Left kidney (tissue), 8 donors: ENCODE data around the gene GPR161. TPM values are rescaled to one million over a fixed set of nuclear protein-coding genes. Genes with fewer than 3 reads are reported as not detected.
"Not testable (repeated sequence)": the region's sequence is repeated elsewhere in the genome, so short reads cannot be mapped to it uniquely, and the experiment has no call there.

Experiments
- DNase-seq: peaks from one replicate; pipeline ENCODE4 v3.0.0-alpha.2; 2013
- long read RNA-seq, 8 donors: transcript quantifications; one replicate each; lab custom pipeline, GENCODE V29; 2026
- polyA plus RNA-seq: library from polyadenylated mRNA; unstranded; fragments of 120-200 nt; gene quantifications from one replicate; pipeline ENCODE4 v1.2.1, GENCODE V29; 2013; ENCODE audit not compliant: insufficient read length

The GPR161 gene, protein sequence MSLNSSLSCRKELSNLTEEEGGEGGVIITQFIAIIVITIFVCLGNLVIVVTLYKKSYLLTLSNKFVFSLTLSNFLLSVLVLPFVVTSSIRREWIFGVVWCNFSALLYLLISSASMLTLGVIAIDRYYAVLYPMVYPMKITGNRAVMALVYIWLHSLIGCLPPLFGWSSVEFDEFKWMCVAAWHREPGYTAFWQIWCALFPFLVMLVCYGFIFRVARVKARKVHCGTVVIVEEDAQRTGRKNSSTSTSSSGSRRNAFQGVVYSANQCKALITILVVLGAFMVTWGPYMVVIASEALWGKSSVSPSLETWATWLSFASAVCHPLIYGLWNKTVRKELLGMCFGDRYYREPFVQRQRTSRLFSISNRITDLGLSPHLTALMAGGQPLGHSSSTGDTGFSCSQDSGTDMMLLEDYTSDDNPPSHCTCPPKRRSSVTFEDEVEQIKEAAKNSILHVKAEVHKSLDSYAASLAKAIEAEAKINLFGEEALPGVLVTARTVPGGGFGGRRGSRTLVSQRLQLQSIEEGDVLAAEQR
- polyA plus RNA-seq: 21.7 TPM
- long read RNA-seq, donor 1, partial matches to known transcripts: 0 of 1 reads
- long read RNA-seq, donor 1, other reads (novel, unspliced or antisense): 0 of 1 reads
- long read RNA-seq, donor 2, partial matches to known transcripts: 0 of 2 reads
- long read RNA-seq, donor 2, other reads (novel, unspliced or antisense): 0 of 2 reads
- long read RNA-seq, donor 3, partial matches to known transcripts: 5 of 5 reads
- long read RNA-seq, donor 3, other reads (novel, unspliced or antisense): 0 of 5 reads
- long read RNA-seq, donor 4: 0 reads
- long read RNA-seq, donor 5, full-length matches to known transcripts: 1 of 1 reads
- long read RNA-seq, donor 5, partial matches to known transcripts: 0 of 1 reads
- long read RNA-seq, donor 5, other reads (novel, unspliced or antisense): 0 of 1 reads
- long read RNA-seq, donor 6, full-length matches to known transcripts: 2 of 2 reads
- long read RNA-seq, donor 6, partial matches to known transcripts: 0 of 2 reads
- long read RNA-seq, donor 6, other reads (novel, unspliced or antisense): 0 of 2 reads
- long read RNA-seq, donor 7, partial matches to known transcripts: 0 of 1 reads
- long read RNA-seq, donor 7, other reads (novel, unspliced or antisense): 0 of 1 reads
- long read RNA-seq, donor 8: 0 reads

DNA sequence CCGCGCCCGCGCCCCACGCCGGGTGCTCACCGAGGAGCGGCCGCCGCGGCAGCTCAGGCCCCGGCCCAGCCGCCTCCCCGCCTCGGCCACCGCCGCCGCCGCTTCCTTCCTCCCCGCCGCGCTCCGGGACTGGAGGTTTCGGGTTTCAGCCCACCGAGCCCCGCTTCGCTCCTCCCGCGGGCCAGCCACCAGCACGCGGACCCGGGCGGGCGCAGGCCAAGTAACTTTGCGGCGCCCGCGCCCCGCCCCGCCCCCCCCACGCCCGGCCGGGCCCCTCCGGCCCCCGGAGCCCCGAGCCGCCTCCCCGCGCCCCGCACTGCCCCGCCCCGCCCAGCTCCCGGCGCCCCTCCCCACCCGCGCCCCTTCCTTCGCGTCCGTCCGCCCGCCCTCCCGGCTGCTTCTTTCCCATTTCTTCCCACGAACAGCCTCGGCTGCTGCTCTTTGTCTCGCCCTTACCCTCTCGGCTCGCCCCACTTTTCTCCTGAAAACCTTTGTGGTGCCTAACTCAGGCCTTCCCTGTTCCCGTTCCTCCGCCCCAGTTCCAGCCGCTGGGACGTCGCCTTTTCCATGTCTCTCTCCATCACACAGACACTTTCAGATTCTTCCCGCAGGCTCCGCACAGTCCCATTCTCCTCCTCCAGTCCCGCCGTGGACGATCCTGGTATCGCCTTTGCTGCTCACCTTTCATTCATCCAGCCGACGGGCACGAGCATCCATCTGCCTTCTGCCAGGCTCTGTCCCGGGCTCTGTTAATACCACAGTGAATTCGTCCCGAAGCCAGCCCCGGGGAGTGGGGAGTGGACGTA, at the start of gene GPR161:
Gene GPR161 (minus strand): TSS at position 222 of the 806 bp plus-strand sequence. CDS start 32,080 bp downstream, outside the sequence.
- DNase-seq: peak; percentile 47

DNA sequence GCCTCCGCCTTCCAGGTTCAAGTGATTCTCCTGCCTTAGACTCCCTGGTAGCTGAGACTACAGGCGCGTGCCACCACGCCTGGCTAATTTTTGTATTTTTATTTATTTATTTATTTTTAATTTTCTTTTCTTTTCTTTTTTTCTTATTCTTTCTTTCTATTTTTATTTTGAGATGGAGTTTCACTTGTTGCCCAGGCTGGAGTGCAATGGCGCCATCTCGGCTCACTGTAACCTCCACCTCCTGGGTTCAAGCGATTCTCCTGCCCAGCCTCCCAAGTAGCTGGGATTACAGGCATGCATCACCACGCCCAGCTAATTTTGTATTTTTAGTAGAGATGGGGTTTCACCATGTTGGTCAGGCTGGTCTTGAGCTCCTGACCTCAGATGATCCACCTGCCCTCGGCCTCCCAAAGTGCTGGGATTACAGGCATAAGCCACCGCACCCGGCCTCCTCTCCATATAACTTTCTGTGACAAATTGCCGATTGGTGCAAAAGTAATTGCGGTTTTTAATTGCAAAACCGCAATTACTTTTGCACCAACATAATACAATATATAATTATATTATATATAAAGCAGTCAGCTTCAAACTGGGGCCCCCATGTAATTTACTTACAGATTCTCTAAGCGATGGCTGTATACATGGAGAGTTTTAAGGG, 44.5 kb upstream of the GPR161 start:
- not testable (repeated sequence) for DNase-seq

DNA sequence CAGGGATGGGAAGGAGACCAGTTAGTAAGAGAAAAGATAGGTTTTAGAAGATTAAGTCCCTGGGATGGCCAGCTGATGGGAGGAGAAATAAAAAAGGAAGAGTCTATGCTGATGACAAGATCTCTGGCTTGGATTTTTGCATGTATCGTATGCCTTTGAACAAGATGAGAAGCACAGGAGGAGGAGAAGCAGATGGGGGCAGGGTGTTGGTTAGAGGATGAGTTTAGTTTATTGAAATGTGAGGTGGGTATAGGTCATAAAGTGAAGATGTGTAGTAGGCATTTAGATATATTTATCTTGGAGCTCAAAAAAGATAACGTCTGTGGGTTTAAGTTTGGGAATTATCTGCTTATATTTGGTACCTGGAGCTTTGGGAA, 43.4 kb upstream of the GPR161 start:
- no peak for DNase-seq

DNA sequence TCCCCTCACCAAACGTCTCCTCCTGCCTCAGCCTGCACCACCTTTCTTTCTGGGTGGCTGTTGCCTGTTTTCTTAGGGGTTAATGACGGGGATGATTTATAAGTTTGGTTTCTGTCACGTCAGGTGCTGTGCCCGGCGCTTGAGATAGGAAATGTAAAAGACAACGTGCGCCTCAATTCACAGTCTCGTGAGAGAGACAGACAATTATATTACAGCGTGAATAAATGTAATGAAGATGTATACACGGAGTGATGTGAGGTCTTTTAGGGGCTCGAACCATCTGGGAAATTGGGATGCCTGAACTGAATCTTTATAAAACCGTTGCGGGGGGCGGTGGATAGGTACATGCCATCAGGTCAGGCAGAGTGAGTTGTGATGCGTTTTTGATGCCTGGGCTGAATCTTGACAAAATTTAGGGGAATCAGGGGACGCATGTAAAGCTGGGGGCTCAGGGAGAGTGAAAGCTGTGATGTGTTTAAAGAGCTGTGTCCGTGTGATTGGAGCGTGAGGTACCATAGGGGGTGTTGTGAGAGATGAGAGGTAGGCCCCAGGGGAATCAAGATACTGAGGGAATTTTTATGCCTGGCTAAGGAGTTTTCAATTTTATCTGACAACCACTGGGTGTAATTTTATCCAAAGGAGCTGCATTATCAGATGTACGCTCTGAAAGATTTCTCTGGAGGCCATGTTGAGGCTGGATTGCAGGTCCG, 42.9 kb upstream of the GPR161 start:
- DNase-seq: peak; percentile 14

DNA sequence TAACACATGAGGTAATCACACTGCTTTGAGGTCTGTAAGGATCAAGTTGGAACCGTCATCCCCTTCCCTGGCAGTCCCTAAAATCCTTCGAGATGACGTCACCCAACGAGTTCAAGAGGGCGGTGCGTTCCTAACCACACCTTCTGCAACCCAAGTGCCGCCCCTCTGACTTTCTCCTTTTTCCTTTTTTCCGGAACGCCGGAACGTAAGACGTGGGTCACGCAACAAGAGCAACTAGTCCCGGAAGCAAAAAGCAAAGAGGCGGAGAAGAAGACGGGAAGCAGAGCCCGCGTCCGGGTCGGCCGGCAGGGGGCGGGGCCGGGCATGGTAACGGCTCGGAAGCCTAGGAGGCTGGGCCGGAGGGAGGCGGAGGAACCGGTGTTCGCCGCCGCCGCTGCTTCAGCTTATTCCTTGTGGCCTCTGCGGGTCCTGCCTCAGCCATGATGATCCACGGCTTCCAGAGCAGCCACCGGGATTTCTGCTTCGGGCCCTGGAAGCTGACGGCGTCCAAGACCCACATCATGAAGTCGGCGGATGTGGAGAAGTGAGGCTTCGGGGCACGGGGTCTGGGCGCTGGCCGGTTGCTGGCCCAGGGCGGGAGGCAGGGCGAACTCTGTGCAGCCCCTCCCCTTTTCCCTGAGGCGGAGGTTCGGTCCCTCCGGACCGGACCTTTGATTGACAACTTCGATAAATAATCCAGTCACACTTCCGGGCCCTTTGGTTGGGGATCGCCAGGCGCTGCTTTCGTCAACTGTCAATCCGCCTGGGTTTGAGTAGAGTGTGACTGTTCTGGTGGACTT, 42.1 kb upstream of the GPR161 start, which contains the start of gene TIPRL:
Gene TIPRL (plus strand): TSS at position 325 of the 800 bp plus-strand sequence. CDS start 116 bp downstream, at position 441.
- DNase-seq: peak; percentile 97

DNA sequence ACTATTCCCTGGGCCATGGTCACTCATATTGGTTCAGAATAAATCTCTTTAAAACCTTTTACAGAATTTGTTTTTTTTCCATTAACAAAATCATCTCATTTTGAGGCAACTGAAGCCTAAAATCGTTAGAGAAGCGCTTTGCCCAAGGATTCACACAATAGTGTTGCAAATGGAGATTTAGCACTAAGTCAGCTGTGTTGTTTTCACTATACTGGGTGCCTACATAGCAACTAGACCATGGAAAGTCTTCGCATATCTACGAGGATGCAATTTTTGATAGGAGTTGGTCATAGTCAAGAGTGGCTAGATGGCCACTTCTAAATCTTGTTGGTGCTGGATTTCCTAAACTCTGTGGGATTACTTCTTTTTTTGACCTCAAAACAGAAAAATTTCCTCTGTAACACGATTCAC, 41.5 kb upstream of the GPR161 start:
- no peak for DNase-seq

DNA sequence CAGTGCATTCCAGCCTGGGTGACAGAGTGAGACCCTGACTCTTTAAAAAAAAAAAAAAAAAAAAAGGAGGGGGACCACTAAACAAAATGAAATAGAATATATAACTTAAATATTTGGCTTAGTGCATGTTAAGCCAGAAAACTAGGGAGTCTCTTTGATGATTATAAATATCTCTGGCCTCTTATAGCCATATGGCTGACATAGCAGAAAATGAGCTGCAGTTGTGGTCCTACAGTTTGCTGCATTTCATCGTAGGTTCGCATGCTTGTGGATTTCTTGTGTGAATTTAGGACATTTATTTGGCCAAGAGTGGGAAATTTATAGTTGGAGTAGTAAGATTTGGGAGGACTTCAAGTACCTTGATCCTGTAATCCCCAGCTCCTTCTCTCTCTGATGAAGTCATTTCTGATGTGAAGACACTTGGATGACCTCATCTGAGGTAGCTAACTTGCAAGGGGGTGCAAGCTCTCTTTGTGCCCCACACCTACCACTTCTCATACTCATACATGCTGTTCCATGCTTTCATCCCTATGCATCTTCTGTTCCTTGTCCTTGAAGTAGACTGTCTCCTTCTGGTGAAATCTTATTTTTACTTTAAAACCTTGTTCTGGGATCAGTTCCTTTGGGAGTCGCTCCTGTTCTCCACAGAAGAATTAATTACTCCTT, 35.7 kb upstream of the GPR161 start:
- DNase-seq: no peak

DNA sequence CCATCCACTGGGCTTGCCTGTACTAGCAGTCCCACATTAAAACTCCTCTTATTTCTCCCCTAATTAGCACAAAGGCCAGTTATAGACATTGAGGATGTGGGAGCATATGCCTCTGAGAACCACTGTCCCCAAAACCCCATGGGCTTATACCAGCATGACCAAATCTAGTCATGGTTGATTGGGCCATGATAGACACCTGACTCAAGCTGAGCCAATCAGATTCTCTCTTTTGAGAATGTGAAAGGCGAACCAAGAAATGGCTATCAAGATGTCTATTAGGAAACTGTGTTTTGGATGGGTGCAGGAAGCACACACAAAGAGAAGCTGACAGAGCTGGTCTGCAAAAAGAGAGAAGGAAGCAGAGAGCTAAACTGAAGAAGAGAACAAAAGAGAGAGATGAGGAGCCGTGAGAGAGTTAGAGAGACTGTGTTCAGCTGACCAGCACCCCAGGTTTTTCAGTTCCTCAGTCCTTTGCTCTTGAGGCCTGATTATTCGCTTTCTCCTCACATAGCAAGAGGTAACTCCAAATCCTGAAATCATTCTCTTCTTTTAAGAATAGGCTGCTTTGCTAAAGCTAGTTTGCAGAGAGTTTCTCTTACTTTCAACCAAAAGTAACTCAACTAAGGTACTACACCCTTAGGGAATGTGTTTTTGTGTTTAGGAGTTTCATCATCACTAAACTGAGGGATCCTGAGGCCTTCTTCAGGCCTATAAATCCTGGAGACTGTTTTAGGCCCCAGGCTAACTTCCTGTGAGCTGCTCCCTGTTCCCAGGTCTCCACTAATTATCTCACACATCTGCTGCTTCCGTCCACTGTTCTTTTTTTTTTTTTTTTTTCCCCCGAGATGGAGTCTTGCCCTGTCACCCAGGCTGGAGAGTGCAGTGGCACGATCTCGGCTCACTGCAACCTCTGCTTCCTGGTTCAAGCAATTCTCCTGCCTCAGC, 34.1 kb upstream of the GPR161 start:
- DNase-seq: no peak

DNA sequence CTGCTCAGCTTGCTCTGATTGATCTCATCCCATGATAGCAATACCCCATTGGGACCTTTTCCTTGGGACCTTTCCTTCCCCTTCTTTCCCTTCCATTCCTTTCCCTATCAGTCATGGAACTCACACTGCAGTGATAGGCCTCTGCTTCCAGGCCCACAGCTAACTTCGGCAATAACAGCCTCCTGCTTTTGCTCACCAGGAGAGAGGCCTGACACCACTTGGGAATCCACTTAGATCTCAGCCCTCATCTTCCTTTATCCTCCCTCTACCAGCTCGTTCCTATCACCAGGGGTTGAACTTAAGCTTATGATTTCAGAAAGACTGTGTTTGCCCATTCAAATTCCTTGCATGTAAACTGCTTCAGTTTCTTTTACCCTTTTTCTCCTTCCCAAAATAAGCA, 31.1 kb upstream of the GPR161 start:
- DNase-seq: no peak

DNA sequence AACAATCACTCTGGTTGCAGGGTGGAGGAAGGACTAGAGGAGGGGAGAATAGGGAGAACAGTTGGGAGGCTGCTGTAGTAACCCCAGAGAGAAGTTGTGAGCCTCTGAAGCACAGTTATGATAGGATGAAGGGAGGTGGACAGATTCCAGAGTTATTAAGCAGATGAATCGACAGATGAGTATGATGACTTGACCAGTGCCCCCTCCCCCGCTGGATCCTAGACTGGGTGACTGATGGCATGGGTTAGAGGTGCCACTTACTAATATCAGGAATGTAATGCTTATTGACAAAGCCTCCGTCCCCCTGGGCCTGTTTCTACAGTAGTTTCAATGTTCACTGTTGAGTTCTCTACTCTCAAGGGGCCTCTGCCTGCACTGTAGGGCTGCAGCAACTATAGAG, 28.0 kb upstream of the GPR161 start:
- DNase-seq: no peak

DNA sequence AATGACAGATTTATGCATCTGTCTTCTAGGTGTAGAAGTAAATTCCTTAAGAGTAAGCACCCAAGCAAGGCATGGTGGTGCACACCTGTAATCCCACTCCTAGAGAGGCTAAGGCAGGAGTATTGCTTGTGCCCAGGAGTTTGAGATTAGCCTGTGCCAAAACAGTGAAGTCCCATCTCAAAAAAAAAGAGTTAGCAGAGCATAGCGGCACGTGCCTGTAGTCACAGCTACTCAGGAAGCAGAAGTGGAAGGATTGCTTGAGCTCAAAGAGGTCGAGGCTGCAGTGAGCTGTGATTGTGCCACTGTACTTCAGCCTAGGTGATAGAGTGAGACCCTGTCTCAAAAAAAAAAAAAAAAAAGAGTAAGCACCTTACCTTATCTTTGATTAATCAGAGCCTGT, 26.9 kb upstream of the GPR161 start:
- no peak for DNase-seq

DNA sequence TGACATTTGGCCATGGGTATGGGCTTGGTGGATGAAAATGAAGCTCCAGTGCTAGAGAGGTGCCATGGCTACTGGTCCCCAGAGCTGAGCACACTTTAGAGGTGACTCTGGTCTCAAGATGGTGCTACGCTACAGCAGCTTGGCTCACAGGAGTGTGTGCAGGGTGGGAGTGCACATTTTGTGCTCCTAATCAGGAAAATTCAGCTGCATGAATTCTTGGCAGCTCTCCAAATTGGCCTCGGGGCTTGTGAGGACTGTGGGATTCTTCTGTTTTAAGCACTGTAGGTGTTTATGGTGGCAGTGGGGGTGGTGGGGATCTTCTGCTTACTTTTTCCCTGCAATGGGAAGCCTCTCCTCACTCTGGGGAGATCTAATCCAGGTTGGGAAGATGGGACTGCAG, 24.7 kb upstream of the GPR161 start:
- DNase-seq: no peak

DNA sequence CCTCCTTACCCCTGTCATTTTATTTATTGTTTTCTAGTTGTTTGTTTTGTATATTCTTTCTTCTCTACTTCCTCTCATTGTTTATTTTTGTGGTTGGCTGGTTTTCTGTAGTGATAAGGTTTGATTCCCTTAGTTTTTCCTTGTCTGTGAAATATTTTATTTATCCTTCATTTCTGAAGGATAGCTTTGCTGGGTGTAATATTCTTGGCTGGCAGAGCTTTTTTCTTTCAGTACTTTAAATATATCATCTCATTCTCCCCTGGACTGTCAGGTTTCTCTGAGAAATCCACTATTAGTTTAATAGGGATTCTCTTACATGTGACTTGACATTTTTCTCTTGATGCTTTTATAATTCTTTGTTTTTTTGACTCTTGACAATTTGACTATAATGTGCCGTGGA, 23.2 kb upstream of the GPR161 start:
- DNase-seq: no peak

DNA sequence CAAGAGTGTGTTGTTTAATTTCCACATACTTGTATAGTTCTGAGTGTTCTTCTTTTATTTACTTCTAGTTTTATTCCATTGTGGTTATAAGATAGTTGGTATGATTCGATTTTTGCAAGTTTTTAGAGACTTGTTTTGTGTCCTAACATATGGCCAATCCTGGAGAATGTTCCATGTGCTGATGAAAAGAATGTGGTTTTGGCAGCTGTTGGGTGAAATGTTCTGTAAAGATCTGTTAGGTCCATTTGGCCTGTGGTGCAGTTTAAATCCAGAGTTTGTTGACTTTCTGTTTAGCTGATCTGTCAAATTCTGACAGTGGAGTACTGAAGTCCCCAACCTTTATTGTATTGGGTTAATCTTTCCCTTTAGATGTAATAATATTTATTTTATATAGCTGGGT, 22.5 kb upstream of the GPR161 start:
- no peak for DNase-seq

DNA sequence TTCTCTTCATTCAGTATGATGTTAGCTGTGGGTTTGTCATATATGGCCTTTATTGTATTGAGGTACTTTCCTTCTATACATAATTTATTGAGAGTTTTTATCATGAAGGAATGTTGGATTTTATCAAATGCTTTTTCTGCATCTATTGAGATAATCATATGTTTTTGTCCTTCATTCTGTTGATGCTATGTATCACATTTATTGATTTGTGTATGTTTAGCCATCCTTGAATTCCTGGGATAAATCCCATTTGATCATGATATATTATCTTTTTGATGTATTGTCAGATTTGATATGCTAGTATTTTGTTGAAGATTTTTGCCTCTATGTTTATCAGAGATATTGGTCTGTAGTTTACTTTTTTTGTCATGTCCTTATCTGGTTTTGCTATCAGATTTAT, 20.9 kb upstream of the GPR161 start:
- DNase-seq: no peak

DNA sequence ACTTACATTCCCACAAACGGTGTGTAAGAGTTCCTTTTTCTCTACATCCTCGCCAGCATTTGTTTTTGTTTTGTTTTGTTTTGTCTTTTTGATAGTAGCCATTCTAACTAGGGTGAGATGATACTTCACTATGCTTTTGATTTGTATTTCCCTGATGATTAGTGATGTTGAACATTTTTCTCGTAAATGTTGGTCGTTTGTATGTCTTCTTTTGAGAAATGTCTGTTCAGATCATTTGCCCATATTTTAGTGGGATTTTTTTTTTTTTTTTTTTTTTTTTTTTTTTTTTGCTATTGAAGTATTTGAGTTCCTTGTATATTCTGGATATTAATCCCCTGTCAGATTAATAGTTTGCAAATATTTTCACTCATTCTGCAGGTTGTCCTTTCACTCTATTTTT, 19.2 kb upstream of the GPR161 start:
- DNase-seq: no peak

DNA sequence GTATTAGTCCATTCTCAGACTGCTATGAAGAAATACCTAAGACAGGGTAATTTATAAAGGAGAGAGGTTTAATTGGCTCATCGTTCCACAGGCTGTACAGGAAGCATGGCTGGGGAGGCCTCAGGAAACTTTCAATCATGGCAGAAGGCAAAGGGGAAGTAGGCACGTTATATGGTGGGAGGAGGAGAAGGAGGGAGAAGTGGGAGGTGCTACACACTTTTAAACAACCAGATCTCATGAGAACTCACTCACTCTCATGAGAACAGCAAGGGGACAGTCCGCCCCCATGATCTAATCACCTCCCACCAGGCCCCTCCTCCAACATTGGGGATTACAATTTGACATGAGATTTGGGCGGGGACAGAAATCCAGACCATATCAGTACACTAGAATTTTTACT, 18.0 kb upstream of the GPR161 start:
- not testable (repeated sequence) for DNase-seq

DNA sequence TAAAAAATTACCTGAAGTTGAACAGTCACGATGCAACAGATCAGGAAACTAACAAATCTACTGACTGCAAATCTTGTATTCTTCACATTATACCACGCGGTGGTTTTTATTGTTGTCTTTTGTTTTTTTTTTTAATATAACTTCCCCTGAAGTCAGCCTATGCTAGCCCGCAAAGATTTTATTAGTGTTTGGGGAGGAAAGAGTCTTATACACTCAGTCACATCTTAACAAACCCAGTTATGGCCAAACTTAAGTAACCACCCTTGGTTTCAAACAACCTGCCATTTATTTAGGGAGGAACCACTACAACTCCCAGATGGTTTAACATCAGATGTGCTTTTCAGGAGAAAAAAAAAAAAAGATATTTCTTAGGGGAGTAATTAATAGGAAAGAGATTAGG, 15.2 kb upstream of the GPR161 start:
- DNase-seq: no peak
